NCI-H2029 (cell line): Measurements from ENCODE around the gene KRT85.
"Not testable (repeated sequence)": the region's sequence is repeated elsewhere in the genome, so short reads cannot be mapped to it uniquely, and the experiment has no call there.

ENCODE experiments used
- DNase-seq: peaks from one replicate; lab custom pipeline; 2025; lab: John Stamatoyannopoulos, UW

Gene KRT85

DNA sequence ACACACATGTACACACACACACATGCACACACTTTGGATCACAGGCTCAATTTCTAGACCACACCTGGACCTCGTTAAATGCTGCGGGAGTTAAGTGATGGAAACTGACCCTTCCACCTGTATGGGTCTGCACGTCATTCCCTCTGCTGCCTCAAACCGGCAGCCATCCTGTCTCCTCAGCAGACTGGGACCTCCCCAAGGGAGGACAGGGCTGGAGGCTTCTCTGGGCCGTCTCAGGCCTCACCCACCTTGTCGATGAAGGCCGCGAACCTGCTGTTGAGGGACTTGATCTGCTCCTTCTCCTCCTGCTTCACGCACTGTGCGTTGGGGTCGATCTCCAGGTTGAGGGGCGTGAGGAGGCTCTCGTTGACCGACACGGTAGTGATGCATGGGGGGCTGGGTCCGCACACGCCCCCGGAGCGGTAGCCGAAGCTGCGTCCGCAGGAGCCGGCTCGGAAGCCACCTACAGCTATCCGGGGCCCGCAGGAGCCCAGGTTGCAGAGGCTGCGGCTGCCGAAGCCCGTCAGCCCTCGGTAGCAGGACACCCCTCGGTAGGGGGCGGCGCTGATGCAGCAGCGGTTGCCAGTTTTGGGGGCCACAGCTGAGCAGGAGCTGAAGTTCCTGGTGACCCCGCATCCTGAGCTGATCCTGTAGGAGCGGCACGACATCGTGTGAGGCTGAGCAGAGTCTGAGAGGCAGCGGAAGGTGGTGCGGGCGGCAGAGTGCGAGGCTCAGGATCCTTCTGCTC lies at the start of gene KRT85:
Gene KRT85, minus strand, starts transcription at position 744 of the 748 bp plus-strand sequence. Its CDS starts 76 bp downstream, at position 668.
- no peak for DNase-seq

DNA sequence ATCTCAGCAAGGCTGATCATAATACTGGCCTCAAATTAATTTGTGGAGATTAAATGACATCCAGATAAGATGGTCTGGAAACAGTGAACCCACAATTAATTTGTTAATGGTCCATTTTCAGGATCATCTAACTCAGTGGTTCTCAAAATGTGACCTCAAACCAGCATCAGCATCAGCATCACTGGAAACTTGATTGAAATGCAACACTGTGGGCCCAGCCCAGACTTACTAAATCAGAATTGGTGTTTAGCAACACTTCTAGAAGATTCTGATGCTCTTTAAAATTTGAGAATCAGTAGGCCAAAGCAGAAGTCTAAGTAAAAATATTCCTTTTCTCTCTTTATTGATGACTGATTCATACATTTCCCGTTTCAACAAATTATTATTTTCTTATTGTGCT lies 49.5 kb upstream of the KRT85 start:
- no peak for DNase-seq

DNA sequence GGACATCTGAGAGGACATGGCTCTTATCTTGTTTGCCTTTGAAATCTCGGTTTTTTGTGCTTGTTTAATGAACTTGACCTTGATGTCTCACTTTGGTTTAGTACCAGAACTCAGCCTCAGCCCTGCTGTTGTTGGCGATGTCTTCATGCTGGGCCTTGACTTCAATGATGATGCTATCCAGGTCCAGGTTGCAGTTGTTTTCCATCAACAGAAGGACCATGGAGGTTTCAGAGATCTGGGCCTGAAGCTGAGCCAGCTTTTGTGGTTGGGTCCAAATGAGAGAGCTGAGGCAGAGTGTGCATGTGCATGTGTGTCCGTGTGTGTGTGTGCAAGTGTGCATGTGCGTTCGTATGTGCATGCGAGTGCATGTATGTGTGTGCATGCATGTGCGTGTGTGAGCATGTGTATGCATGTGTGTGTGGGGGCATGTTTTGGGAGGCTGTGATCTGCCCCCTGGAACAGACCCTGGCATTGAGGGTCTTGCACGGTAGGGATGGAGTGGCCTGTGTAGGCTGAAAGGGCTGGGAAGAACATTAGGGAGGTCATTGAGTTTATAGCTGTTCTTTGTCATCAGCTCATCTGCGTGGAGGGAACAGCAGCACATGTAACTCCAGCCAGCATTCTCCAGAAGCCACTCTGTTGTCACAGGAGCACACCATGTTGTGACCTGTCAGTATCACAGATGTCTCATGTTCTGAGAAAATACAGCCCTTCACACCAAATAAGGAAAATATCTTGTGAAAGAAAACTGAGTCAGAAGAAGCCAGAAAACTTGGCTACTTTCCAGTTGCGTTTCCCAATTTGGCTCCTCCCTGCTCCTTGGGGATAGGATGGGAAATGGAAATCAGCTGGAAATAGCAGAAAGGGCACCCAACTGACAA lies 48.8 kb upstream of the KRT85 start:
- no peak for DNase-seq

DNA sequence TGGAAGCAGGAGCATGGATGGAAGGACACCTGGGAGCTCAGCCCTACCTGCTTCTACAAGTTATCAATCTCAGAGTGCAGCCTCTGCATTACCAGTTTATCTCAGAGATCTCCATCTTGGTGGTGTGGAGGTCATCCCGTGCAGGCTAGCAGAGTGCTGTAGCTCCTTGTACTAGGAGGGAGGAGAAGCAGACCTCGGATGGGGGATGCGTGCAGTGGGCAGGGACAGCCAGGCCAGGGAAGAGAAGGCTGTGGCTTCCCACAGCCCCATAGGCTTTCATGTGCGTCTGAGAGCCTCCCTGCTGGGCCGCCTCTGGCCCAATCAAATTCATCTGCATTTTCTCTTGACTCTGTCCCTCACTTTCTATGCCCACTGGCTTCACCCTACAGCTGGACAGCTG lies 47.7 kb upstream of the KRT85 start:
- no peak for DNase-seq

DNA sequence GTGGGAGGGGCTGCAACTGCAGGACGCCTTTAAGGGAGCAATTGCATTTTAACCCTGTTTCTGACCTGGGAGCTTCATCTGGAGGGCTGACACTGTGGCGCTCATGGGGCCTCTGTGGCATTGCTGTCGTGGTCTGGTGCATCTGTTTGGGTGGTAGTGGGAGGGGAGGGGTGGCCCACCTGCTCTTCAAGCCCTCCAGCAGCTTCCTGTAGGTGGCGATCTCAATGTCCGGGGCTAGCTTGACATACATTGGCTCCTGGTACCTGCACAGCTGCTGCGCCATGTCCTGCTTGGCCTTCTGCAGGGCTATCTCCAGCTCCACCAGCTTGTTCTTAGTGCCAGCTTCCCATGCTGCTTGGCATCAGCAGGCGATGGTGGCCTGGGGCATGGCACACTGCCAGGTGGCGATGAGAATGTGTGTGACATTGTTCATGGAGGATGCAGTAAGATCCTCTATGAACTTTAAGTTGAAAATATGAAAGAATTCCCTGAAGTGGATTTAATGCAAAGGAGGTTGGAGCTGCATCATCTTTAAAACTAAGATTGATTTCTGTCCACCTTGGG lies 46.6 kb upstream of the KRT85 start:
- DNase-seq: no peak

DNA sequence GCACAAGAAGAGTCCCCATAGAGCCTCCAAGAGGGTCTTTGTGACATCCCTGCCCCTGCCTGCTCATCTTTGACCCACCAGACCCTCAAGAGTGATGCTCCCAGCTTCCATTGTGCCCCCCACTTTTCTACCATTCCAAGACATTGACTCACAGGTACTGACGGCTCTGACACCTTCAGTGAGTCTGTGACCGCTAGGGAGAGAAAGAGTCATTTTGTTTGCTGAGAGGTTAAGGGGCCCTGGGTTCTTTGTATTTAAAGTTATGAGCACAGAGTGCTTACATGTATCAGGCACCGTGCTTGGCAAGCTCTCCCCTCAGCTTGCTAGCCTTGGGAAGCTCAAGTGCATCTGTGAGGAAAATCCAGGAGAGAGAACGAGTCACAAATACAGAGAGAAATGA lies 45.9 kb upstream of the KRT85 start:
- DNase-seq: no peak

DNA sequence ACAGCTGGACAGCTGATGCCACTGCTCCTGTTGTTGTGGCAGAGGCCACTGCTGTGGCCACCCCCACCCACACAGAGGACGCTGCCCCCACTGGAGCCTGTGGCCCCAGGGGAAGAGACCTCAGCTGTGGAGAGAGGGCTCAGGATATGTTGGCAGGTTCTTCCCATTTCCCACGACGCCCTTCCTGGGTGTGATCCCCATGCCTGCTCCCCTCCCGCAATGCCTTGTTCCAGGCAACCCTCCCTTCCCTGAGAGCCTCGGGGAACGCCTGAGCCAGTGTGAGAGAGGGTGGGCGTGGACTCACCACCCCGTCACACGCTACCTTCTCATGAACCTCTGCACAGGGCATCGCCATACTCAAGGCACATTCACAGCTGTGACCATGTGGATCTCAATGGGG lies 44.5 kb upstream of the KRT85 start:
- DNase-seq: no peak

DNA sequence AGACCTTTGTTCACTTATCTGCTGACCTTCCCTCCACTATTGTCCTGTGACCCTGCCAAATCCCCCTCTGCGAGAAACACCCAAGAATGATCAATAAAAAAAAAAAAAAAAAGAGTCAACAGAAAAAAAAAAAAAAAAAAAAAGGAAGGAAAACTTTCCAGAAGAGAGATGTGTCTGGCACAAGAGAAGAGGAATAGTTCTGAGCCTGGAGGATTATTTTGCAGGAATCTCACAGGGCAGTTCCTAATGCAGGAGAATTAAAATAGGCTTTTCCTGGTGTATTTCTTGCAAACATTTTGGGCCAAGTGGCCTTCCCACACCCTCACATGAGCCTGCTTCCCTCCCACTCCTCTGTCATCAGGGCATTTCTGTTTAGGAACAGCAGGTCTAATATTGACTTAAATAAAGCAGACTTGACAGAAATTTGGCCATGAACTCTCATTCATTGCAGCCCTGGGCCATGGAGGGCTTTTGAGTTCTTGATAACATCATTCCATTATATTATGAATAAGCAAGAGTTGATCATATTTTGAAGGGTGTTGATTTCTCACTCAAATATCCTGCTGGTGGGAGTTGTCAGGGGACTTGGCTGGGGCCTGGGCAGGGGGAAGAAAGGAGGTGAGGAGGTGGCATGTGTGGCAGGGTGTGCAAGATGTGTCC lies 43.4 kb upstream of the KRT85 start:
- DNase-seq: not testable (repeated sequence)

DNA sequence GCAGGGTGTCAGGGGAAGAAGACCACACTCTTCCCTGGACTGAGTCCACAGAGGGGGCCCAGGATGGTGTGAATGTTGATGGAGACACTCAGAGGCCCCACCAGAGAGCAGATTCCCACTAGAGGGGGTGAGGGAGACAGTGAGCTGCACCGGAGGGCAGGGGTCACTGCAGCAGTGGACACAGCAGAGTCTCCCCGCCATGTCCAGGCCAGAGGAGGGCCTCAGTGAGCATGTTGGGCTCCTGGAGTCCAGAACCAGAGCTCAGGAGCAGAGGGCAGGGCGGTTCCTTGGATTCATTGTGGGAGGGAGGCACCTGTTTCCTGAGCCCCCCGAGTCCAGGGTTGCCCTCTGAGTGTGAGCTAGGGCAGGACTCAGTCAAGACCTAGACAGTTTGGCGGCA lies 40.6 kb upstream of the KRT85 start:
- no peak for DNase-seq

DNA sequence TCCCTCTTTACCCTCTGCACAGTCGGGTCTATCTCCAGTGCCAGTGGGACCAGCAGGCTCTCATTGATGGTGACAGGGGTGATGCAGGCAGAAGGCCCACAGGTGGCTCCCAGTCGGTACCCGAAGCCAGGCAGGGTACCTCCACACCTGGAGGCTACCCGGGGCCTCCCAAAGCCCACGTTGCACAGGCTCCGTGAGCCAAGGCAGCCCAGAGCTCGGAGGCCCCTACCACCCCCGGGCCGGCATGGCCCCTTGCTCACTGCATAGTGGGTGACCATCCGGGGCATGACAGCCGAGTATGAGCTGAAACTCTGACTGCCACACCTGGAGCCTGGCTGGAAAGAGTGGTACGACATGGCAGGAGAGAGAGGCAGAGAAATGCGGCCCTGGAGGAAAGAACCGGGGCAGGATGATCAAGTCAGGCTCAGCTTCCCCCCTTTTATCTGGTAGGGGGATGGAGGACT lies 38.7 kb upstream of the KRT85 start, which contains the start of gene KRT82:
Gene KRT82, minus strand, starts transcription at position 414 of the 464 bp plus-strand sequence. Its CDS starts 58 bp downstream, at position 356.
- DNase-seq: no peak

DNA sequence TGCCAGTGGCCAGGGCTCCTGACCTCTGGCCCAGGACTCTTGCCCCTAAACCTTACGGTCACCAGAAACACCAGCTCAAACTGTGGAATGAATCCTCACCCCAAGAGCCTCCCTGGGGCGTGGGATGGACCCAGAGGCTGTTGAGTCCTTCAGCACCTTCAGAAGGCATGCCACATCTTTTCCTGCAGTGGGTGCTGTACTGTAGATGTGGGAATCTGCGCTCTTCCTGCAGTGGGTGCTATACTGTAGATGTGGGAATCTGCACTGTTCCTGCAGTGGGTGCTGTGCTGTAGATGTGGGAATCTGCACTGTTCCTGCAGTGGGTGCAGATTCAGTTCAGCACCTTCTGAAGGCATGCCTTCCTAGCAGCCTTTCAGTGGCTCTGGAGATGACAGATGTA lies 37.7 kb upstream of the KRT85 start:
- no peak for DNase-seq

DNA sequence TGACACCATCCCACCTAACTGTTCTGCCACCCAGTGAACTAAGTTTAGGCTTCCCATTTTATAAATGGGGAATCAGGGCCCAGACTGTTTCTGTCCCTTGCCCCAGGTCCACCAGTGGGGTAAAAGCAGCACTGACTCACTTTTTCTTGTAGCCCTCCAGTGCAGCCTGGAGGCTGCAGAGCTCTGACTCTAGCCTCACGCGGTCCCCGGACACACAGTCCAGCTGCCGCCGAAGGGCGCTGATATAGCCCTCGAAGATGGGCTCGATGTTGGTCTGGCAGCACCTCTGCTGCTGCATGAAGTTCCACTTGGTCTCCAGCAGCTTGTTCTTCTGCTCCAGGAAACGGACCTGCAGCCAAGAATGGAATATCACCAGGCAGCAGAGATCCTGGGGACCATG lies 36.3 kb upstream of the KRT85 start:
- DNase-seq: no peak

DNA sequence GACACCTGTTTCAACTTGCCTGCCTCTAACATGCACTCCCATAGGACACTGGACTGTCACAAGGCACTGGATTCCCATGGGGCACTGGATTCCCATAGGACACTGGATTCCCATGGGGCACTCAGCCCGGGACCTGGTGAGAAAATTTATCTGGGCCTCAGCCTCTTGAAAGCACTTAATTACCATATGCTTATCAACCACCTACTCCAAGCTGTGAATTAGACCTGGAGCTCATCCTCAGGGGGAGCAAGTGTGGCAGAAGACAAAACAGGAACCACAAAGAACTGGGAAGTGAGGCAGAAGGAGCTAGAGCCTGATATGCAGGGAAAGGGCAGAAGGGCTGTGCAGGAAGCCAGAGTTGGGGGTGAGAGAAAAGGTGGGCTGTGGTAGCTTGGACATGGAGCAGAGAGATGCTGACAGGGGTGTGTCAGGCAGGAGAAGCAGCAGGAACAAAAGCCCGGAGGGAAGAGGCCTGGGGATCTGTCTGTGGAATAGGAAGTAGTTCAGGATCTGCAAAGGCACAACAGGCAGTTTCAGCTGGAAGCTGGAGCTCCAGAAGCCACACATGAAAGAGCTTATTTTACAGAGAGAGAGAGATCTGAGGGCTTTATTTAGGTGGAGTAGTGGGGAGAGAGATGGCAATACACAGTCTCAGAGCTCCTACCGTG lies 35.7 kb upstream of the KRT85 start:
- no peak for DNase-seq

DNA sequence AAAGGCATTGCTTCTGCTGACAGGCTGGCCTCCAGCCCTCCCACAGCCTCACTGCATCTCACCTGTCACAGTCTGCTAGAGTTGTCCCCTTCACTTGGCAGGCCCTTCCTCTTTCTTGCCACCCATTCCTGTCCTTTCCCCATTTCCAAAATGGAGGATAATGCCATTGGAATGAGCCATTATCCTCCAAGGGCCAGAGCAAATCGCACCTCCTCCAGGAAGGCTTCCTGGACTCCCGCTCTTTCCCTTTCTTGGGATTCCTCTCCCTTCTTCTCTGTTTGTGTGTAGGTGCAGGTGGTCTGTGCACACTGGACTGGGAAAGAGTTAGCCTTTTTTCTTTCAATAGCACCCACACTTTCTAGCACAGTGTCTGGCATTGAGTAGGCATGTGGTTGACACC lies 35.1 kb upstream of the KRT85 start:
- DNase-seq: no peak

DNA sequence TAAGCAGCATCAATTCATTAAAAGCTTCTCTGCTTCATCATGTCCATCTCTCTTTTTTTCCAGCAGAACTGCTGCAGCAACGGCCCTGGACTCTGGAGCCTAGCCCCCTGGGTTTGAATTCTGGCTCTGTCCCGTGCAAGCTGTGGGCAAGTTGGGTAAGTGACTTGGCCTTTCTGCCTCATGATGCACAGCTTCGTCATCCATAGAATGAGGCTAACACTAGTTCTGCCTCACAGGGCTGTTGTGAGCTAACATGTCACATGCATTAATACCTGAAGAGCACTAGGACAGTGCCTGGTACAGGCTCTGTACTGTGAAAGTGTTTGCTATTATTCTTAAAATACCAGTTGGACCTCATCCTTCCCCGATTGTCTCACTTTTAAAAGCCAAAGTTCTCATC lies 34.6 kb upstream of the KRT85 start:
- DNase-seq: no peak

DNA sequence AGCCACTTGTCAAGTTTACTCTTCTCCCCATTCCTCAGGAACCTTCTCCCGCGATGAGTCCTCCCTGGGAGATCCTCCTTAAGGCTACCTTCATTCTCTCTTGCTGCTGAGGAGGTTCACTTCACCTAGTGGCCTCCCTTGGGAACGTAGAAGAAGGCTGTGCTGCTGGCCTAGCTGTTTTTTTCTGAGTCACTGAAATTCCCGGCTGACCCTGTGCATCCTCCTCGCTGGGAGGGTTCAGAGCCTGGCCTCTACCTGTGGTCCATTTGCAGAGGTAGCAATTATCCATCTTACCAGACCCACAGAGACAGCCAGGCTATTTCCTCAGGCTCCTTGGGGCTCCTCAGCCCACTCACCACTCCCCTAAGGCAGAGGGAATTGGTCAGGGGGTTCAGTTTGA lies 34.2 kb upstream of the KRT85 start:
- no peak for DNase-seq

DNA sequence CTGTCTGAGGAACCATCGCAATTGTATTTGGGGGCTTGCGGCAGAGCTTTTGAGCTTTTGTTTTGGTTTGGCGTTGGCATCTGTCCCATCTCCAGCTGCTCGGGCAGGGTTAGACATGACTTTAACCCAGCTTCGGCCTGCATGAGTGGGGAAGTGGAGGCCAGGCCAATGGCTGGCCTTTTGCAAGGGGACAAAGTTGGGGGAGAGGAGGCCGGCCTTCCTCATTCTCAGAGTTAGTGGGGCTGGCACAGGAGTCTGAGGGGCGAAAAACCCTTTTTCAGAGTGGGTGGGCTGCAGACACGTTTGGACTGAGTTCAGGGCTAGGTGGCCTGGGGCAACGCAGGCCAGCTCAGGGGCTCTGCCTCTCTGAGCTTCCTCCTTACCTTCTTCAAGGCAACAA lies 33.6 kb upstream of the KRT85 start:
- DNase-seq: no peak

DNA sequence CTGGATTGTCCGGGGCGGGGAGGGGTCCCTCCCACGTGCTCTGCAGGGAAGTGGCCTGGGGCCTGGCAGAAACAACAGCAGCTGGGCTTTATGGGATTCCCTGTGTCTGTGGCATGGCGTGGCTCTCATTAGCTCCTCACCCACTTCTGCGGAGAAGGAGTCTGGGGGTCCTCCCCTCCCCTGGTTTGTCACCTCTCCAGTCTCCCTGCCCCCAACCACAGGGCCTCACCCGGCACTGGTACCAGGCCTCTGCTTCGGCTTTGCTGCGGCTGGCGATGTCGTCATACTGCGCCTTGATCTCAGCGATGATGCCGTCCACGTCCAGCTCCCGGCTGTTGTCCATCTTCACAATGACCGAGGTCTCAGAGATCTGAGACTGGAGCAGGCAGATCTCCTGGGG lies 32.5 kb upstream of the KRT85 start:
- DNase-seq: no peak

DNA sequence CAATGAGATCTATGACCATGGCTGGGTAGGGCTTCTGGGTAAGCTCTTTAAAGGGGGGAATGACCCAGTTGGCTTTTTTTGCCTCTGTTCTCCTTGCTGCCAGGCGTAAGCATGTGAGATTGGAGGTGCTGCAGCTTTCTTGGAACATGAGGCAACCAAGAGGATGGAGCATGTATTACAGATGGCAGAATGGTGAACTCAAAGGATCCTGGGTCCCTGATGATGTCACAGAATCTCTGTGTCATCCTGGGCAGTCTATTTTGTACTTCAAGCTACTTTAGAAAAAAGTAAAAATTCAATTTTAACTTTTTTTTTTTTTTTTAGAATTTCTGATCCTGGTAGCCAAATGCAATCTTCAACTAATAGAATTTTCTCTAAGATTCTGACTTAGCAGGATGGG lies 30.9 kb upstream of the KRT85 start:
- DNase-seq: no peak

DNA sequence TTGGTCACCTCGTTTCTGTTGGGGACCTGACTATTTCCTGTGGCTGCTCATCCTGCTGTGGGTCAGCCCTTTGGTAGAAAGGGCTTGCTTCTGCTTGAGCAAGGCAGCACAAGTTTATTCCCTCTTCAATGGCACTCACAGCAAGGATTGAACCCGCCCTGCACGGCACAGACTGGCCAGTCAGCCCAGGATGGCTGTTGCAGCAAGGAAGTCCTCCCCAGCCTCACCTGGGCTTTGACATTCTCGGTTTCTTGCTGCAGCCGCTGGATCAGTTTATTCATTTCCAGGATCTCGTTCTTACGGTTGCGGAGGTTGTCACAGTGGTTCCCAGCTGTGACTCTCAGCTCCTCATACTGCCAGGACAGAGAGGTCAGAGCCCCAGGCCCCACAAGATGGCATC lies 29.4 kb upstream of the KRT85 start:
- no peak for DNase-seq

DNA sequence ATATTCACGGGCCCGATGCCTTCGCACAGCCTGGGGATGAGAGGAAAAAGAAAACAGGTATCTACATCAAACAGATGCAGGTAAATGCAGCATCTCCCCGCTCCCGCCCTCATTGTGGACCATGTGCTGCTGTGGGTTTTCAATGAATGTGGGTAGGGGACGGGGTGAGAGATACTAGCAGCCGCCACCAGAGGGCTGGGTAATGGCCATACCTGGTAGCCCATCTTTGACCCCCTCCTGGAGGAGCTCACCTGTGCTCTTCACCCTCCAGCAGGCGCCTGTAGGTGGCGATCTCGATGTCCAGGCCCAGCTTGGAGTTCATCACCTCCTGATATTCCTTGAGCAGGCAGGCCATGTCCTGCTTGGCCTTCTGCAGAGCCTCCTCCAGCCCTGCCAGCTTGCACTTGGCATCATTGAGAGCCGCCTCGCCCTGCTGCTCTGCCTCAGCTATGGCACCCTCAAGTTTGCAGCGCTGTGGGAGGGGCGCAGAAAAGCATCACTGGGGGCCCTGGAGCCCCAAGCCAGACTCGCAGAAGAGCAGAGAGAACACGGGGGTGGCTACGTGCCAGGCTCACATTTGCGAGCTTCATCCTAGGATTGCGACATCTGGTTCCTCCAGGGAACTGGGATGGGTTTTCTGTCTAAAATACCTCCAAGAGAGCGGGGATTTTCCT lies 28.6 kb upstream of the KRT85 start:
- peak; percentile 21 for DNase-seq
